KOPT-K1 (cell line): ENCODE data around the gene DGUOK.
"Not testable (repeated sequence)": the region's sequence is repeated elsewhere in the genome, so short reads cannot be mapped to it uniquely, and the experiment has no call there.

Experiments
- H3K27ac ChIP-seq: fragments of 200-600 bp; sonication (generic); 2 replicates; pipeline ENCODE4 v1.5.1; 2016; ENCODE audit warnings: antibody characterized with exemption, mild to moderate bottlenecking, low read depth, low read length; ENCODE audit not compliant: poor library complexity, severe bottlenecking
- H3K36me3 ChIP-seq: fragments of 200-600 bp; sonication (generic); 2 replicates; pipeline ENCODE4 v1.5.1; 2017; ENCODE audit warnings: antibody characterized with exemption, mild to moderate bottlenecking, low read length, moderate library complexity; ENCODE audit not compliant: insufficient read depth
- H3K9me3 ChIP-seq: fragments of 200-600 bp; sonication (generic); 2 replicates; pipeline ENCODE4 v1.5.1; 2017; ENCODE audit warnings: antibody characterized with exemption, low read length, mild to moderate bottlenecking; ENCODE audit not compliant: insufficient read depth, poor library complexity, severe bottlenecking

DGUOK gene

GRCh38 chr2:73926493-73927327 lies at the start of gene DGUOK:
DGUOK (plus strand) TSS chr2:73926880; CDS start chr2:73926911, 31 bp downstream.
- Histone ChIP-seq H3K36me3 (peaks cover 22% of the 10 kb centered on the region; the same call in 1 of the 2 replicates), H3K27ac (peak within 1 kb of the TSS; percentile 89), H3K9me3 (no peaks in the 10 kb centered on the region)

- Histone ChIP-seq H3K9me3 (no peaks in the 10 kb centered on the region), H3K36me3 (no peaks in the 10 kb centered on the region), H3K27ac (no peak overlapping the region)
Observed at GRCh38 chr2:73877071-73877802, 49.4 kb upstream of the DGUOK start.

DNA sequence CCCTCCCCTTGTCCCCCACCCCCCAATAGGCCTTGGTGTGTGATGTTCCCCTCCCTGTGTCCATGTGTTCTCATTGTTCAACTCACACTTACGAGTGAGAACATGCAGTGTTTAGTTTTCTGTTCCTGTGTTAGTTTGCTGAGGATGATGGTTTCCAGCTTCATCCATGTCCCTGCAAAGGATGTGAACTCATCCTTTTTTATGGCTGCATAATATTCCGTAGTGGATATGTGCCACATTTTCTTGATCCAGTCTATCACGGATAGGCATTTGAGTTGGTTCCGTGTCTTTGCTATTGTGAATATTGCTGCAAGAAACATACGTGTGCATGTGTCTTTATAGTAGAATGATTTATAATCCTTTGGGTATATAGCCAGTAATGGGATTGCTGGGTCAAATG lies 48.7 kb upstream of the DGUOK start:
- H3K36me3 ChIP-seq, H3K9me3 ChIP-seq, H3K27ac ChIP-seq: not testable (repeated sequence)

- no peaks in the 10 kb centered on the region for H3K9me3 ChIP-seq
- no peaks in the 10 kb centered on the region for H3K36me3 ChIP-seq
- H3K27ac ChIP-seq, result no peak overlapping the region
Observed at GRCh38 chr2:73885406-73885805, 41.3 kb upstream of the DGUOK start.

GRCh38 chr2:73886357-73886756 lies 40.3 kb upstream of the DGUOK start:
- Histone ChIP-seq H3K9me3 (no peaks in the 10 kb centered on the region), H3K27ac (no peak overlapping the region), H3K36me3 (no peaks in the 10 kb centered on the region)

GRCh38 chr2:73887596-73888353 lies 38.9 kb upstream of the DGUOK start:
- not testable (repeated sequence) for H3K9me3 ChIP-seq, H3K36me3 ChIP-seq, H3K27ac ChIP-seq

- Histone ChIP-seq H3K36me3 (no peaks in the 10 kb centered on the region), H3K9me3 (no peaks in the 10 kb centered on the region), H3K27ac (no peak overlapping the region)
Observed at GRCh38 chr2:73888388-73888787, 38.3 kb upstream of the DGUOK start.

- Histone ChIP-seq H3K9me3 (no peaks in the 10 kb centered on the region), H3K36me3 (no peaks in the 10 kb centered on the region), H3K27ac (no peak overlapping the region)
Observed at GRCh38 chr2:73889206-73889605, 37.5 kb upstream of the DGUOK start.

DNA sequence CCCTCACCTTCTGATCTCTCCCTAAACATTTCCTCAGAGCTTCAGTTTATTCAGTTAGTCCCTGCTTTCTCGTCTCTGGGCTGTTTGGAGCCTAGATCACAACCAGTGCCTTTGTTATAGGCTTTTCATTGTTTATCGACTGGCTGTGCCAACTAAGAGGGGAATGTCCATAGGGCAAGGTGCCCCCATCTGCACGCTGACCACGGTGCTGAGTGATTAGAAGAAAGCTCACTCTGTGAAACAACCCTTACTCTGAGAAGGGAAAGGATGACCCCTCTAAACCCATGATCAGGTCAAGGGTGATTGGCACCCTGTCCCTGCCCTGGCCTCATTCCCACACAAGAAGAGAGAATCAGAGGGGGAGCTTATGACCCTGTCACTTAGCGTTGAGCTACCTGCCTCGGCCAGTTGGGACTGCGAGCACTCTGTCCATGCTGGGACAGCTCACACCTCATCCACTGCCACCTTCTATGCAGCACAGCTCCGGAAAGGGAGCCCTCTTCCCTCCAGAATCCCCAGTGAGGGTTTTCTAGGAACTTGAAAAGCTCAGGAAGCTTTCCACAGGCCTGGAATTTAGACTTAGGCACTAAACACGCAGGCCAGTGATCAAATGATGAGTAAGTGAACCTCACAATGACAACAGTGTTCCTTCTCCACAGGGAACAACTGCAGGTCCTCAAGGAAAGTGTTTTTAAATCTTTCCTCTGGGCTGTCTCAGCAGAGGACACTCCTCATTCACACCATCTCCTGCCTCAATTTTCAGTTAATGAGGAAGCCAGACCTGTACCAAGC lies 36.2 kb upstream of the DGUOK start:
- Histone ChIP-seq H3K36me3 (no peaks in the 10 kb centered on the region), H3K27ac (no peak overlapping the region), H3K9me3 (no peaks in the 10 kb centered on the region)

- Histone ChIP-seq H3K27ac (no peak overlapping the region), H3K9me3 (no peaks in the 10 kb centered on the region), H3K36me3 (no peaks in the 10 kb centered on the region)
Observed at GRCh38 chr2:73891276-73891901, 35.3 kb upstream of the DGUOK start.

GRCh38 chr2:73892631-73893329 lies 33.9 kb upstream of the DGUOK start, which contains the start of gene ACTG2:
ACTG2 (plus strand) TSS chr2:73893008; CDS start chr2:73901312, 8,304 bp downstream.
- H3K9me3 ChIP-seq, result no peaks in the 10 kb centered on the region
- H3K27ac ChIP-seq, result no peak within 1 kb of the TSS
- H3K36me3 ChIP-seq, result no peaks in the 10 kb centered on the region

- no peaks in the 10 kb centered on the region for H3K36me3 ChIP-seq
- H3K9me3 ChIP-seq, result no peaks in the 10 kb centered on the region
Observed at GRCh38 chr2:73893764-73894474, 32.8 kb upstream of the DGUOK start.

DNA sequence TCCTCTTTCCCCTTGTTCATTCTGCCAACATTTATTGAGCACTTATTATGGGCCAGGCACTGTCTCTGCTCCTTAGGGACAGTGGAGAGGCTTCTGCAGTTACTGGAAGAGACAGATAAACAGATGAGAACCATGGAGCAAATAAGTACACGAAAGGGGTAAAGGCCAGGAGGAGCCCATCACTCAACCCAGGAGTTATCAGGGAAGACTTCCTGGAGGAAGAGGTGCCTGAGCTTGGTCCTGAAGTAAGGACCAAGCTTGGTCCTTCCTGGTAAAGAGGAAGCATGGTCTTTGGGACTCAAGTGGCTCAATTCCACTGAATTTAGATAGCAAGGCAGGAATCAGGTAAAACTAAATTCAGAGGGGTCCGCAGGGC lies 32.2 kb upstream of the DGUOK start:
- Histone ChIP-seq H3K9me3 (no peaks in the 10 kb centered on the region), H3K36me3 (no peaks in the 10 kb centered on the region), H3K27ac (no peak overlapping the region)

More at GRCh38 chr2:73893764-73894474, 32.8 kb upstream of the DGUOK start:
- no peak overlapping the region for H3K27ac ChIP-seq
